Measurements from ENCODE around the gene ATN1. TPM values are rescaled to one million over a fixed set of nuclear protein-coding genes. Genes with fewer than 3 reads are reported as not detected.
A peak's percentile ranks its signal among the peaks of the same experiment; 100 is the strongest.

Gene ATN1
- total and polyA plus RNA-seq, 2 donors (not counting 1 experiment from before 2014, with no cell fraction given): 9.4 to 21.5 TPM

- H4K20me1 ChIP-seq (ENCODE audit: control insufficient read depth, extremely low read depth, insufficient read depth, low read length): no peaks in the 10 kb centered on the region
- DNase-seq (ENCODE audit: low read depth in 2 of 2): no peak
- peak overlapping the region; percentile 63 to 75 (median 70) for H3K4me3 ChIP-seq (replicated peaks in 1 of 4; ENCODE audit: control extremely low read depth in 1 of 4, insufficient read depth in 1 of 4, low read depth in 3 of 4, low read length in 4 of 4)
- no peaks in the 10 kb centered on the region for H3K27me3 ChIP-seq (ENCODE audit: control insufficient read depth, insufficient read depth, low read length)
- peak overlapping the region; percentile 56 for H3K9ac ChIP-seq (ENCODE audit: insufficient read depth, low read length)
- H2AFZ ChIP-seq (ENCODE audit: low read length): no peak overlapping the region
- H3K27ac ChIP-seq (ENCODE audit: insufficient read depth, low read length): no peak overlapping the region
- peaks cover 3% of the 10 kb centered on the region for H3K79me2 ChIP-seq (ENCODE audit: control insufficient read depth, insufficient read depth, low read length)
- H3K4me2 ChIP-seq (ENCODE audit: extremely low read depth, insufficient read depth, low read length): peak overlapping the region; percentile 84
- no peaks in the 10 kb centered on the region for H3K9me3 ChIP-seq (ENCODE audit: control insufficient read depth, insufficient read depth, low read depth, low read length)
- no peak for TF ChIP-seq CTCF (conservative IDR thresholded peaks at IDR 0.05 in 1 of 2, IDR thresholded peaks at IDR 0.05 in 1 of 2; ENCODE audit: low read depth in 1 of 2, low read length in 2 of 2)
- no peak for TF ChIP-seq EZH2 (IDR thresholded peaks at IDR 0.05; ENCODE audit: low read length, missing control alignments)
- H3K4me1 ChIP-seq (ENCODE audit: control insufficient read depth, extremely low read depth, insufficient read depth, low read length): peaks cover 2% of the 10 kb centered on the region
- peaks cover 9% of the 10 kb centered on the region for H3K36me3 ChIP-seq (ENCODE audit: control insufficient read depth, insufficient read depth, low read length)
These were observed 12.6 kb upstream of the ATN1 start for GRCh38 chr12:6914947-6915788.

GRCh38 chr12:6915789-6916285, 11.9 kb upstream of the ATN1 start:
- Histone ChIP-seq H3K4me1 (ENCODE audit: control insufficient read depth, extremely low read depth, insufficient read depth, low read length) (peaks cover 2% of the 10 kb centered on the region), H3K79me2 (ENCODE audit: control insufficient read depth, insufficient read depth, low read length) (peaks cover 3% of the 10 kb centered on the region), H3K36me3 (ENCODE audit: control insufficient read depth, insufficient read depth, low read length) (peaks cover 9% of the 10 kb centered on the region), H3K4me3 (replicated peaks in 1 of 4; ENCODE audit: control extremely low read depth in 1 of 4, insufficient read depth in 1 of 4, low read depth in 3 of 4, low read length in 4 of 4) (peak overlapping the region in 1 of 4 experiments; percentile 75), H3K9me3 (ENCODE audit: control insufficient read depth, insufficient read depth, low read depth, low read length) (no peaks in the 10 kb centered on the region), H2AFZ (ENCODE audit: low read length) (no peak overlapping the region), H3K27me3 (ENCODE audit: control insufficient read depth, insufficient read depth, low read length) (no peaks in the 10 kb centered on the region), H4K20me1 (ENCODE audit: control insufficient read depth, extremely low read depth, insufficient read depth, low read length) (no peaks in the 10 kb centered on the region), H3K27ac (ENCODE audit: insufficient read depth, low read length) (no peak overlapping the region), H3K4me2 (ENCODE audit: extremely low read depth, insufficient read depth, low read length) (peak overlapping the region; percentile 44), H3K9ac (ENCODE audit: insufficient read depth, low read length) (no peak overlapping the region)
- no peak for DNase-seq (ENCODE audit: low read depth in 2 of 2)
- TF ChIP-seq EZH2 (IDR thresholded peaks at IDR 0.05; ENCODE audit: low read length, missing control alignments) (no peak), CTCF (conservative IDR thresholded peaks at IDR 0.05 in 1 of 2, IDR thresholded peaks at IDR 0.05 in 1 of 2; ENCODE audit: low read depth in 1 of 2, low read length in 2 of 2) (no peak)

GRCh38 chr12:6916426-6917200, 11.1 kb upstream of the ATN1 start:
- no peak overlapping the region for H3K4me2 ChIP-seq (ENCODE audit: extremely low read depth, insufficient read depth, low read length)

More at GRCh38 chr12:6916426-6917200, 11.1 kb upstream of the ATN1 start:
- Histone ChIP-seq H3K9me3 (ENCODE audit: control insufficient read depth, insufficient read depth, low read depth, low read length) (no peaks in the 10 kb centered on the region), H3K4me3 (replicated peaks in 1 of 4; ENCODE audit: control extremely low read depth in 1 of 4, insufficient read depth in 1 of 4, low read depth in 3 of 4, low read length in 4 of 4) (no peak overlapping the region), H3K36me3 (ENCODE audit: control insufficient read depth, insufficient read depth, low read length) (peaks cover 12% of the 10 kb centered on the region), H3K9ac (ENCODE audit: insufficient read depth, low read length) (no peak overlapping the region), H3K27ac (ENCODE audit: insufficient read depth, low read length) (no peak overlapping the region), H3K79me2 (ENCODE audit: control insufficient read depth, insufficient read depth, low read length) (peaks cover 3% of the 10 kb centered on the region), H2AFZ (ENCODE audit: low read length) (no peak overlapping the region), H4K20me1 (ENCODE audit: control insufficient read depth, extremely low read depth, insufficient read depth, low read length) (no peaks in the 10 kb centered on the region), H3K4me1 (ENCODE audit: control insufficient read depth, extremely low read depth, insufficient read depth, low read length) (peaks cover 2% of the 10 kb centered on the region), H3K27me3 (ENCODE audit: control insufficient read depth, insufficient read depth, low read length) (no peaks in the 10 kb centered on the region)
- TF ChIP-seq EZH2 (IDR thresholded peaks at IDR 0.05; ENCODE audit: low read length, missing control alignments) (no peak), CTCF (conservative IDR thresholded peaks at IDR 0.05 in 1 of 2, IDR thresholded peaks at IDR 0.05 in 1 of 2; ENCODE audit: low read depth in 1 of 2, low read length in 2 of 2) (no peak)
- no peak for DNase-seq (ENCODE audit: low read depth in 2 of 2)

Measured in fibroblast of lung (primary cell).